T-cell (primary cell): ENCODE measurements around the gene MEAK7. TPM values are rescaled to one million over a fixed set of nuclear protein-coding genes. Genes with fewer than 3 reads are reported as not detected.

Source experiments
- ATAC-seq, 4 experiments: fragments of 200-7000 bp in 3 of 4; fragments of 150-1000 bp in 1 of 4; cut with Tn5 transposase; replicated peaks in 1 of 4; 1 replicate in 3 of 4; 2 replicates in 1 of 4; pipeline ENCODE4 v1.10.0; 2021; ENCODE audit warnings: moderate library complexity in 3 of 4, mild to moderate bottlenecking in 2 of 4, moderate number of reproducible peaks in 1 of 4
- CTCF ChIA-PET, 2 donors: fragments of 300-600 bp; sonication (Branson Sonifier 250); formaldehyde crosslinking; loops; one replicate each; lab custom pipeline; 2022; ENCODE audit warnings: antibody characterized with exemption in 2 of 2; lab: Charles Lee
- POLR2A ChIA-PET, 2 donors: fragments of 300-600 bp; sonication (Branson Sonifier 250); formaldehyde crosslinking; loops; one replicate each; lab custom pipeline; 2022; ENCODE audit warnings: antibody characterized with exemption in 2 of 2; lab: Charles Lee
- DNase-seq, 35 experiments: peaks; one replicate each; pipeline versions ENCODE4 v3.0.0 to v3.0.0-alpha.2; 2013 to 2023
- H3K27ac ChIP-seq: one replicate; pipeline ENCODE4 v1.5.1; 2013; ENCODE audit warnings: low read length
- H3K27me3 ChIP-seq, 2 experiments: replicated peaks in 1 of 2; 1 replicate in 1 of 2; 2 replicates in 1 of 2; pipeline versions ENCODE4 v1.6.1 to v1.7.0; 2013; ENCODE audit warnings: low read length in 1 of 2, mixed read lengths in 1 of 2; ENCODE audit not compliant: control insufficient read depth in 2 of 2, insufficient read depth in 2 of 2; ENCODE audit errors: extremely low read depth in 1 of 2
- H3K36me3 ChIP-seq, 2 donors: 1 replicate in 1 of 2; 2 replicates in 1 of 2; pipeline versions ENCODE4 v1.6.1 to v1.7.0; 2013; ENCODE audit warnings: low read length in 1 of 2; ENCODE audit not compliant: control insufficient read depth in 2 of 2, insufficient read depth in 1 of 2; ENCODE audit errors: extremely low read depth in 1 of 2
- H3K4me1 ChIP-seq, 2 experiments: 1 replicate in 1 of 2; 2 replicates in 1 of 2; pipeline versions ENCODE4 v1.6.1 to v1.7.0; 2013; ENCODE audit warnings: low read length in 2 of 2, mixed read lengths in 1 of 2; ENCODE audit not compliant: insufficient read depth in 2 of 2, control insufficient read depth in 1 of 2; ENCODE audit errors: extremely low read depth in 1 of 2
- H3K4me3 ChIP-seq, 2 donors: 1 replicate in 1 of 2; 2 replicates in 1 of 2; pipeline versions ENCODE4 v1.5.1 to v1.7.0; 2013; ENCODE audit warnings: mild to moderate bottlenecking in 2 of 2, low read length in 1 of 2, moderate library complexity in 1 of 2; ENCODE audit not compliant: control insufficient read depth in 1 of 2; ENCODE audit errors: extremely low read depth in 1 of 2
- H3K9me3 ChIP-seq: 2 replicates; pipeline ENCODE4 v1.7.0; 2013
- H3K27ac Mint-ChIP-seq, 2 donors: one replicate each; pipeline ENCODE4 v1.8.0; 2020 to 2021; ENCODE audit warnings: mild to moderate bottlenecking in 2 of 2, mixed read lengths in 2 of 2
- H3K27me3 Mint-ChIP-seq, 2 donors: one replicate each; pipeline ENCODE4 v1.8.0; 2021 to 2022; ENCODE audit warnings: mixed read lengths in 2 of 2
- H3K36me3 Mint-ChIP-seq: one replicate; pipeline ENCODE4 v1.8.0; 2021; ENCODE audit warnings: mixed read lengths
- H3K4me1 Mint-ChIP-seq, 3 donors: one replicate each; pipeline ENCODE4 v1.8.0; 2020 to 2022; ENCODE audit warnings: mixed read lengths in 3 of 3, mild to moderate bottlenecking in 1 of 3
- H3K4me3 Mint-ChIP-seq, 3 donors: one replicate each; pipeline ENCODE4 v1.8.0; 2020 to 2022; ENCODE audit warnings: mild to moderate bottlenecking in 3 of 3, mixed read lengths in 3 of 3, moderate library complexity in 3 of 3
- H3K9me3 Mint-ChIP-seq, 3 donors: one replicate each; pipeline ENCODE4 v1.8.0; 2020 to 2022; ENCODE audit warnings: mixed read lengths in 3 of 3
- WGBS: methylation state at CpG from one replicate; pipeline ENCODE4 v1.1.5; 2013; ENCODE audit warnings: missing lambda C conversion rate; ENCODE audit not compliant: insufficient coverage; 5-methylcytosine and 5-hydroxymethylcytosine counted together
- total RNA-seq, 35 experiments: library from RNA in 6 of 35; stranded (reverse) in 6 of 35; fragments of 120-200 nt in 1 of 35; gene quantifications; one replicate each; pipeline versions ENCODE4 v1.2.1 to v1.2.4 and lab custom pipeline; 2013 to 2026

The MEAK7 gene
- total RNA-seq, 5 donors from 2014 or later (not counting 1 experiment from before 2014, with no cell fraction given): 6.2 to 12.3 (median 10.2) TPM

DNA sequence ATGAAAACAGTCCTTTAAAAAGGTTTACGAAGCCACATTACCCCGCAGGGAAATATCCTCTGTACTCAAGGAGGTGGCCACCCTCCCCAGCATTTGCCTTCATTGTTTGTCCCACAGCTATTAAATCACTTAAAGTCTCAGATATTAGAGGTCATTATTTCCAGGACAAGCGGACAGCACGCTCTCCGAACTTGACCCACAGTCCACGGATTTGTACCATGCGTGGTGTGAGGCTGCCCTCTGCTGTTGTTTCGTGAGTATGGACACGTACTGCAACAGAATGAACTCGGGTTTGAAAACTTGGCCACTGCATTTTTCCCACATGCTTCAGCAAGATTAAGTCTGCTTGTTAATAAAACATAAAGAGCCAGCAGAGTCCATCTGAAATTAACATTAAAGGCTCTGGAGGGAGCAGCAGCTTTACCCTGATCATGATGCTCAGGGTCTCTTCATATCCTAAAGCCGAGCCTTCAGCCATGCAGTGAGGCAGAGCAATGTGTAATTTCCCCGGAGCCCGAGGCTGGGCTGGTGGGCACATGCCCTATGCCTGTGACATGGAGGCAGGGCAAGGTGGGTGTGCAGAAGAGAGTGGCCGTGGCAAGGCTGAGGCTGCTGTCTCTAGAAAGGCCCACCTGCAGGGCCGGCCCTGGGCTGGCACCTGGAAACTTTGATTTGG, 19.7 kb downstream of the MEAK7 start:
- ChIA-PET POLR2A (no interaction called here), CTCF (interaction anchor here in 1 of 2 donors (0.5 to 0.6 kb wide), 2 partner anchors 67 to 107 kb away, joined by 4 to 8 read pairs; no protein-coding TSS in a partner anchor)
- H3K36me3 ChIP-seq: peaks cover 7 to 49% of the 10 kb centered on the region in 2 donors
- DNase-seq: peak in 1 of 35 experiments; percentile 25
- 87% methylated on average over 12 of the region's 15 CpGs for WGBS
- Mint-ChIP-seq H3K36me3 (peaks cover 32% of the 10 kb centered on the region), H3K27ac (no peak overlapping the region), H3K9me3 (no peaks in the 10 kb centered on the region), H3K4me1 (no peaks in the 10 kb centered on the region), H3K27me3 (no peaks in the 10 kb centered on the region), H3K4me3 (no peak overlapping the region)
- H3K4me3 ChIP-seq: no peak overlapping the region
- H3K27me3 ChIP-seq: no peaks in the 10 kb centered on the region
- H3K9me3 ChIP-seq: no peaks in the 10 kb centered on the region
- H3K4me1 ChIP-seq: no peaks in the 10 kb centered on the region
- no peak for ATAC-seq
- no peak overlapping the region for H3K27ac ChIP-seq

- no peaks in the 10 kb centered on the region for H3K27me3 Mint-ChIP-seq
- H3K4me3 ChIP-seq: no peak overlapping the region
- no peaks in the 10 kb centered on the region for H3K9me3 Mint-ChIP-seq
- H3K27ac ChIP-seq: no peak overlapping the region
- peaks cover 31% of the 10 kb centered on the region for H3K36me3 Mint-ChIP-seq
- POLR2A ChIA-PET: no interaction called here
- no peak overlapping the region for H3K27ac Mint-ChIP-seq
- H3K9me3 ChIP-seq: no peaks in the 10 kb centered on the region
- DNase-seq (no peak), ATAC-seq (no peak)
- H3K4me3 Mint-ChIP-seq: no peak overlapping the region
- peaks cover 7 to 54% of the 10 kb centered on the region in 2 donors for H3K36me3 ChIP-seq
- H3K4me1 ChIP-seq: no peaks in the 10 kb centered on the region
- CTCF ChIA-PET: interaction anchor here in 1 of 2 donors (0.5 to 0.6 kb wide), 3 partner anchors 68 to 189 kb away, joined by 3 to 8 read pairs (median 4); no protein-coding TSS in a partner anchor
- H3K4me1 Mint-ChIP-seq: no peaks in the 10 kb centered on the region
- H3K27me3 ChIP-seq: no peaks in the 10 kb centered on the region
- WGBS: 95% methylated on average over 13 of the region's 19 CpGs
Measured at GRCh38 chr16:84483882-84484565, 20.4 kb downstream of the MEAK7 start.

DNA sequence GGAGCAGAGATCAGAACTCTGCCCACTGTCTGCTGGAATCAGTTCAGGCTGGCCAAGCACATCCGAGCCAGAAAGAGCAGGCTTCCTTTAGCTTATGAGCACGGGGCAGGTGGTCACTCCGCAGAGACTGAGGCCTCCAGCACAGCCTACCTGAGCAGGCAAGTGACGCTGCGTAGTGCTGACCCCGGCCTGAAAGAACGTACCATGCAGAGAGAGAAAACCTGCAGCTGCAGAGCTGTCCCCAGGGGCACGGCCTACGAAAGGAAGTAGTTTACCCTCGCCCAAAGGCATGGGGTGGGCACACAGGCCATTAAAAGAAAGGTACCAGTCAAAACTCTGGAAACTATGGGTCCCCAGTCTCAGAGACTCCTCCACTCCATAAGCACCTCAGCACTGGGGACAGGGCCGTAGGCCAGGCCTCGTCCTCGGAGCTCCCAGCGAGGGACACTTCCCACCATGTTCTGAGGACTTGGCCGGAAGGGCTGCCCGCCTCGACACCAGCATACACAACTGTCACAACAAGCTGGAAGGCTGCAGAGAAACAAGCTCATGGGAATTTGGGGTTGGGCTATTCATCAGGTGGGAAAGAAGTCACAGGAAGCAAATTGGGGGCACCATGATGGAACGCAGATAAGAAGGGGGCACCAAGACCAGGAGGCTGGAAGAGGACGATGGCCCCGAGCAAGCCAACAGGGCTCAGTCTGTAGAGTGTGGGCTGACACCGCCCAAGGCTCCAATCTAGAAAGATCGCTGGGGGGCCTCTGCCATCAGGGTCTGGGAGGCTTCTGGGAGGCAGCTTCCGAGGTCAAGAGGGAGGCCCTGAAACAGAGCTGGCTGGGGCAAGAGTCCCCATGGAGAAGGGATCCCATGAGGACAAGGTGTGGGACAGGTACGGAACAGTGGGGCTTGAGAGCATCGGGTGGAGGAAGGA, 21.2 kb downstream of the MEAK7 start:
- no peak for DNase-seq
- ChIA-PET POLR2A (interaction anchor here in 1 of 2 donors (0.6 kb wide), 1 partner anchor 11 kb away, joined by 3 read pairs; no protein-coding TSS in a partner anchor), CTCF (no interaction called here)
- Mint-ChIP-seq H3K27ac (no peak overlapping the region), H3K36me3 (peaks cover 30% of the 10 kb centered on the region), H3K4me3 (no peak overlapping the region), H3K27me3 (no peaks in the 10 kb centered on the region), H3K9me3 (no peaks in the 10 kb centered on the region), H3K4me1 (peaks cover 0 to 1% (median 0%) of the 10 kb centered on the region in 3 donors)
- ATAC-seq: no peak
- H3K9me3 ChIP-seq: no peaks in the 10 kb centered on the region
- no peak overlapping the region for H3K4me3 ChIP-seq
- WGBS: 95% methylated on average over 16 of the region's 25 CpGs
- no peak overlapping the region for H3K27ac ChIP-seq
- no peaks in the 10 kb centered on the region for H3K27me3 ChIP-seq
- H3K36me3 ChIP-seq: peaks cover 7 to 62% of the 10 kb centered on the region in 2 donors
- H3K4me1 ChIP-seq: no peaks in the 10 kb centered on the region

- ChIA-PET CTCF (no interaction called here), POLR2A (no interaction called here)
- Histone ChIP-seq H3K36me3 (peaks cover 7 to 59% of the 10 kb centered on the region in 2 donors), H3K4me1 (no peaks in the 10 kb centered on the region), H3K9me3 (no peaks in the 10 kb centered on the region), H3K27me3 (no peaks in the 10 kb centered on the region), H3K27ac (no peak overlapping the region), H3K4me3 (no peak overlapping the region)
- H3K9me3 Mint-ChIP-seq: no peaks in the 10 kb centered on the region
- H3K4me1 Mint-ChIP-seq: peaks cover 0 to 2% (median 0%) of the 10 kb centered on the region in 3 donors
- H3K36me3 Mint-ChIP-seq: peaks cover 28% of the 10 kb centered on the region
- no peak overlapping the region for H3K4me3 Mint-ChIP-seq
- H3K27ac Mint-ChIP-seq: no peak overlapping the region
- ATAC-seq (no peak), DNase-seq (no peak)
- WGBS: 88% methylated on average over 29 of the region's 33 CpGs
- no peaks in the 10 kb centered on the region for H3K27me3 Mint-ChIP-seq
Measured at GRCh38 chr16:84482001-84482891, 22.2 kb downstream of the MEAK7 start.

GRCh38 chr16:84481051-84481735, 23.3 kb downstream of the MEAK7 start:
- DNase-seq: no peak
- Mint-ChIP-seq H3K4me1 (peaks cover 0 to 2% (median 0%) of the 10 kb centered on the region in 3 donors), H3K27me3 (no peaks in the 10 kb centered on the region), H3K27ac (no peak overlapping the region), H3K9me3 (no peaks in the 10 kb centered on the region), H3K4me3 (no peak overlapping the region), H3K36me3 (peaks cover 27% of the 10 kb centered on the region)
- 90% methylated on average over 21 of the region's 26 CpGs for WGBS
- Histone ChIP-seq H3K36me3 (peaks cover 7 to 50% of the 10 kb centered on the region in 2 donors), H3K27ac (no peak overlapping the region), H3K27me3 (no peaks in the 10 kb centered on the region), H3K9me3 (no peaks in the 10 kb centered on the region), H3K4me3 (no peak overlapping the region), H3K4me1 (no peaks in the 10 kb centered on the region)
- POLR2A ChIA-PET: interaction anchor here in 1 of 2 donors (0.5 kb wide), 1 partner anchor 289 kb away, joined by 6 read pairs; no protein-coding TSS in a partner anchor
- CTCF ChIA-PET: no interaction called here
- no peak for ATAC-seq
